ENCODE results near the gene FARS2. TPM values are rescaled to one million over a fixed set of nuclear protein-coding genes. Genes with fewer than 3 reads are reported as not detected.

Gene FARS2
- total and polyA plus RNA-seq, 7 donors, result 8.1 to 21.0 (median 12.5) TPM

DNA sequence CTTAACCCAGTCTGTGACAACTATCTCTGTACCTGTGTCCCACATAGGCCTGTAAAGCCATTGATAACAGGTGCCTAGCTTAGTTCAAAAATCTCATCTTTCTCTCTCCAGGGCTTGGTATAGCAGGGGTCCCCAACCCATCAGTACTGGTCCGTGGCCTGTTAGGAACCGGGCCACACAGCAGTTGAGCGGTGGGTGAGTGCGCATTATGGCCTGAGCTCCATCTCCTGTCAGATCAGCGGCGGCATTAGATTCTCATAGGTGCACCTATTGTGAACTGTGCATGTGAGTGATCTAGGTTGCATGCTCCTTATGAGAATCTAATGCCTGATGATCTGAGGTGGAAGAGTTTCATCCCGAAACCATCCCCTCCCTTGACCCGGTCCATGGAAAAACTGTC is 3.9 kb upstream of the FARS2 start:
- intact Hi-C loops (cut with DNase I), result no loop called here
- WGBS, 2 donors, result 98% methylated on average over 8 of the region's 8 CpGs

DNA sequence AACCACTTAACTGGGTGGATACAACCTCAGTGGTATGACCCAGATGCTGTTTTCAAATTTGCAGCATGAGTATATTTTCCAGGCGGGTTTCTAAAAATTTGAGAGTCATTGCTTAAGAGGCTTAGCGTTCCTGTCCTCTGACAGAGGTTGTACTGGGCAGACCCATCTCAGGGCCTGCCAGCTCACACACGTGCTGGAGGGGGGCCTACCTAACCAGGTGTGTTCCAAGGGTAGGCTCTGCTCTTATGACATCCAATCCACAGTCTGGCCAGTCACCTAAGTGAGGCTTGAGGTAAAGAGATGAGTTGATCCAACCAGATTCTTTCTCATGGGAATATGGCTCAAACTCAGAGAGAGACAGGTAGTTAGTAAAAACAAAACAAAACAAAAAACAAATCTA is 1.9 kb upstream of the FARS2 start:
- Histone ChIP-seq H3K27ac (no peak overlapping the region), H3K36me3 (peaks cover 0 to 5% (median 0%) of the 10 kb centered on the region in 4 donors), H3K27me3 (no peaks in the 10 kb centered on the region), H3K4me3 (peak overlapping the region in 1 of 4 donors; percentile 85), H3K4me1 (peaks cover 0 to 32% (median 20%) of the 10 kb centered on the region in 4 donors), H3K9me3 (no peaks in the 10 kb centered on the region)
- TF ChIP-seq POLR2A (IDR thresholded peaks at IDR 0.05) (no peak), POLR2AphosphoS5 (IDR thresholded peaks at IDR 0.05) (no peak), EP300 (IDR thresholded peaks at IDR 0.05) (no peak)
- TF ChIP-seq, protein P1, sequence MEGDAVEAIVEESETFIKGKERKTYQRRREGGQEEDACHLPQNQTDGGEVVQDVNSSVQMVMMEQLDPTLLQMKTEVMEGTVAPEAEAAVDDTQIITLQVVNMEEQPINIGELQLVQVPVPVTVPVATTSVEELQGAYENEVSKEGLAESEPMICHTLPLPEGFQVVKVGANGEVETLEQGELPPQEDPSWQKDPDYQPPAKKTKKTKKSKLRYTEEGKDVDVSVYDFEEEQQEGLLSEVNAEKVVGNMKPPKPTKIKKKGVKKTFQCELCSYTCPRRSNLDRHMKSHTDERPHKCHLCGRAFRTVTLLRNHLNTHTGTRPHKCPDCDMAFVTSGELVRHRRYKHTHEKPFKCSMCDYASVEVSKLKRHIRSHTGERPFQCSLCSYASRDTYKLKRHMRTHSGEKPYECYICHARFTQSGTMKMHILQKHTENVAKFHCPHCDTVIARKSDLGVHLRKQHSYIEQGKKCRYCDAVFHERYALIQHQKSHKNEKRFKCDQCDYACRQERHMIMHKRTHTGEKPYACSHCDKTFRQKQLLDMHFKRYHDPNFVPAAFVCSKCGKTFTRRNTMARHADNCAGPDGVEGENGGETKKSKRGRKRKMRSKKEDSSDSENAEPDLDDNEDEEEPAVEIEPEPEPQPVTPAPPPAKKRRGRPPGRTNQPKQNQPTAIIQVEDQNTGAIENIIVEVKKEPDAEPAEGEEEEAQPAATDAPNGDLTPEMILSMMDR (IDR thresholded peaks at IDR 0.05), result no peak
- DNase-seq, result no peak
- 78 to 85% methylated on average over 3 of the region's 3 CpGs for WGBS, 2 donors
- intact Hi-C loops (cut with DNase I), result no loop called here

More for the DNA sequence above, 3.9 kb upstream of the FARS2 start:
- DNase-seq, result no peak
- Histone ChIP-seq H3K27me3 (no peaks in the 10 kb centered on the region), H3K4me1 (peaks cover 0 to 19% (median 14%) of the 10 kb centered on the region in 4 donors), H3K9me3 (no peaks in the 10 kb centered on the region), H3K4me3 (no peak overlapping the region), H3K27ac (no peak overlapping the region), H3K36me3 (peaks cover 0 to 5% (median 0%) of the 10 kb centered on the region in 4 donors)
- no peak for TF ChIP-seq EP300 (IDR thresholded peaks at IDR 0.05)

DNA sequence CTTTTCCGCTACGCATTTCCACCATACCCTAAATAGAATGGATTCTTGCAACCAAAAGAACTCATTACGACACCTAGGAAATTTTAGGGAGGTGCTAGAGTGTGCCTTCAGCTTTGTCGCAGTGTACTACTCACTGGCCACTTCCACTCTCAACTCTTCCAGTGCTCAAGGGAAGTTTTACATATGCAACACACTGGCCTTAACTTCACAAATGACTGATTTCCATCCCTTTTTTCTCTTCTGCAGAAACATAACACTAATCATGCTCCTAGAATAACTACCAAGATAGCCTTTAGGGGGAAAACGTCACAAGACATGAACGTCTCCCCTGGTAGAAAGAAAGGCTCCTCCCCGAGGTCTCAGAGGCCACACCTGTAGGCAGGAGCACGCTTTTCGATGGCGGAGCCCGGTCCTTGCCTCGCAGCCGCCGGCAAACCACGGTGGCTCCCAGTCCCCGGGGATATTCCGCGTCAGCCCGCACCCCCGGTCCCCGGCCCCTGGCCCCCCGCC is 1.1 kb upstream of the FARS2 start:
- Histone ChIP-seq H3K4me3 (peak overlapping the region; percentile 73 to 85 (median 78)), H3K4me1 (peaks cover 0 to 32% (median 20%) of the 10 kb centered on the region in 4 donors), H3K27me3 (no peaks in the 10 kb centered on the region), H3K9me3 (no peaks in the 10 kb centered on the region), H3K36me3 (peaks cover 0 to 5% (median 0%) of the 10 kb centered on the region in 4 donors), H3K27ac (peak overlapping the region; percentile 92 to 96 (median 93))
- 2 to 4% methylated on average over 22 of the region's 22 CpGs for WGBS, 2 donors
- DNase-seq, result peak; percentile 66
- intact Hi-C loops (cut with DNase I), result loop anchor here (2.0 to 5.0 kb wide), 3 partner anchors 51 to 412 kb away; no protein-coding TSS in a partner anchor
- TF ChIP-seq, protein P1 (IDR thresholded peaks at IDR 0.05), result no peak
- no peak for TF ChIP-seq POLR2A (IDR thresholded peaks at IDR 0.05)
- TF ChIP-seq POLR2AphosphoS5 (IDR thresholded peaks at IDR 0.05), result no peak
- no peak for TF ChIP-seq EP300 (IDR thresholded peaks at IDR 0.05)

DNA sequence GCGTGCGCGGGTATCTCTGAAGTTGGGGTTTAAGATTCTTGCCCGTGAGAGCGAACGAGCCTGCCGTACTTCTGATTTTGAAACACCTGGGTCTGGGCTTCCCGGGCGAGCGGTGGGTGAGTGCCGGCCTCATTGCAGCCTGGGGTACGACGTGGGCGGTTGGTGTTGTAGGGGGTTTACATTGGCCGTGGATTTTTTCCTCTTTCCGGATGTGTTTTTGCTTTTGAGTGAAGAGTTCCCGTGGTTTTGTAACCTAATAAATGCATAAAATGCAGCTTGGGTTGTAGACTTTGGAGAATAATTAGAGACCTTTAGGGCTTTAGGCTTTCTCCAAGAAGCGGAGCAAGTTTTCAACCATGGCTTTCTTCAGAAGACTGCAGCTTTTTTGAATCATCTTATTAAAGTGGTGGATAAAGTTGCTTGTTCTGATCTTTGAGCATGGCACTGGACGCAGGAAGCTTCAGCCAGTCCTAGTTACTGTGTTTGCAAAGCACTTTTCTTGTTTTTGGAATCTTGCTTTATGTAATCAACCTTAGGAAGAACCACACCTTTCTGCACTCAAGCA is 314 bp downstream of the FARS2 start:
- intact Hi-C loops (cut with DNase I), result loop anchor here (2.0 to 5.0 kb wide), 3 partner anchors 53 to 411 kb away; no protein-coding TSS in a partner anchor

DNA sequence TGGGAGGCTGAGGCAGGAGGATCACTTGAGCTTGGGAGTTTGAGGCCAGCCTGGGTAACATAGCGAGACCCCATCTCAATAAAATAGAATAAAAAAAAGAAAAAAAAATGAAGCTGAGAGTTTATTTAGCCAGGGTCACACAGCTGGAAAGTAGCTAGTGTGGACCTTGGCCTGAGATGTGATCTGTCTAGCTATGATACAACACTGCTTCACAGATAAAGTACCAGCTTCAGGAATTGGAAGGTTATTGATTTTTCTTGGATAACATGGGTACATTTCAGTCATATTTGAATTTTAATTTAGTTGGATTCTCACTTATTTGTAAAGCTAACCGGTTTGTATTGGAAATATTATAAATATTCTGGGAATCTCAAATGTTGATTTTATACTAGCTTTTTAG is 5.1 kb downstream of the FARS2 start:
- Histone ChIP-seq H3K4me1 (peaks cover 0 to 21% (median 11%) of the 10 kb centered on the region in 4 donors), H3K9me3 (no peaks in the 10 kb centered on the region), H3K4me3 (no peak overlapping the region), H3K27me3 (no peaks in the 10 kb centered on the region), H3K27ac (no peak overlapping the region), H3K36me3 (no peaks in the 10 kb centered on the region)
- no peak for TF ChIP-seq POLR2AphosphoS5 (IDR thresholded peaks at IDR 0.05)
- TF ChIP-seq EP300 (IDR thresholded peaks at IDR 0.05), result no peak
- TF ChIP-seq, protein P1 (IDR thresholded peaks at IDR 0.05), result no peak
- no peak for TF ChIP-seq POLR2A (IDR thresholded peaks at IDR 0.05)
- intact Hi-C loops (cut with DNase I), result no loop called here
- 92 to 94% methylated on average over 2 of the region's 2 CpGs for WGBS, 2 donors
- DNase-seq, result no peak

More for the DNA sequence above, 314 bp downstream of the FARS2 start:
- Histone ChIP-seq H3K27ac (peak overlapping the region; percentile 92 to 96 (median 93)), H3K4me1 (peaks cover 0 to 32% (median 20%) of the 10 kb centered on the region in 4 donors), H3K36me3 (no peaks in the 10 kb centered on the region), H3K27me3 (no peaks in the 10 kb centered on the region), H3K9me3 (no peaks in the 10 kb centered on the region), H3K4me3 (peak overlapping the region; percentile 73 to 85 (median 78))
- no peak for TF ChIP-seq POLR2A (IDR thresholded peaks at IDR 0.05)
- 0% methylated on average over 19 of the region's 19 CpGs for WGBS, 2 donors
- DNase-seq, result no peak
